Hepatic stellate cell (primary cell): ENCODE results near the gene GSG1L.

ENCODE experiments used
- DNase-seq: peaks from one replicate; pipeline ENCODE4 v3.0.0; 2011; ENCODE audit warnings: low spot score

GSG1L gene

GRCh38 chr16:27820646-27821345, 242.7 kb downstream of the GSG1L start:
- DNase-seq, result no peak

- no peak for DNase-seq
These were observed 243.5 kb downstream of the GSG1L start for GRCh38 chr16:27819881-27820610.

GRCh38 chr16:27819356-27819755, 244.2 kb downstream of the GSG1L start:
- DNase-seq, result no peak

GRCh38 chr16:27818246-27818645, 245.3 kb downstream of the GSG1L start:
- DNase-seq, result no peak

- DNase-seq, result no peak
These were observed 246.5 kb downstream of the GSG1L start for GRCh38 chr16:27817038-27817437.

- DNase-seq, result no peak
These were observed 247.0 kb downstream of the GSG1L start for GRCh38 chr16:27816561-27816960.

GRCh38 chr16:27813591-27813990, 249.9 kb downstream of the GSG1L start:
- no peak for DNase-seq

- DNase-seq, result no peak
These were observed 251.6 kb downstream of the GSG1L start for GRCh38 chr16:27811881-27812280.

GRCh38 chr16:27806986-27807385, 256.5 kb downstream of the GSG1L start:
- DNase-seq, result no peak

- DNase-seq, result no peak
These were observed 257.1 kb downstream of the GSG1L start for GRCh38 chr16:27806388-27806787.

- DNase-seq, result no peak
These were observed 257.6 kb downstream of the GSG1L start for GRCh38 chr16:27805828-27806351.

GRCh38 chr16:27803775-27804549, 259.6 kb downstream of the GSG1L start:
- no peak for DNase-seq

GRCh38 chr16:27802664-27803439, 260.7 kb downstream of the GSG1L start:
- DNase-seq, result no peak

GRCh38 chr16:27801289-27801945, 262.1 kb downstream of the GSG1L start:
- DNase-seq, result no peak

GRCh38 chr16:27800817-27801216, 262.7 kb downstream of the GSG1L start:
- no peak for DNase-seq

- no peak for DNase-seq
These were observed 263.6 kb downstream of the GSG1L start for GRCh38 chr16:27799896-27800295.

GRCh38 chr16:27798241-27798640, 265.3 kb downstream of the GSG1L start:
- DNase-seq, result no peak

- no peak for DNase-seq
These were observed 267.4 kb downstream of the GSG1L start for GRCh38 chr16:27795992-27796614.

- no peak for DNase-seq
These were observed 270.3 kb downstream of the GSG1L start for GRCh38 chr16:27793249-27793622.

GRCh38 chr16:27792486-27793248, 270.8 kb downstream of the GSG1L start:
- no peak for DNase-seq
